GM19372 (cell line): ENCODE results near the gene OR2M2.

ENCODE experiments used
- ATAC-seq: cut with Tn5 transposase; IDR thresholded peaks from one replicate; pipeline ENCODE4 v1.9.1; 2021; ENCODE audit warnings: mild to moderate bottlenecking, low read depth, moderate library complexity; ENCODE audit not compliant: unreplicated experiment

OR2M2 gene

GRCh38 chr1:248174521-248174920, at the start of gene OR2M2:
OR2M2 (plus strand) TSS chr1:248174821; CDS start chr1:248179986, 5,165 bp downstream.
- ATAC-seq = no peak

GRCh38 chr1:248127653-248128052, 47.0 kb upstream of the OR2M2 start:
- no peak for ATAC-seq

- no peak for ATAC-seq
These were observed 37.8 kb upstream of the OR2M2 start for GRCh38 chr1:248136811-248137210.

GRCh38 chr1:248140846-248141245, 33.8 kb upstream of the OR2M2 start:
- ATAC-seq = no peak

- ATAC-seq = no peak
These were observed 31.3 kb upstream of the OR2M2 start for GRCh38 chr1:248143311-248143710.

GRCh38 chr1:248144513-248145198, 30.0 kb upstream of the OR2M2 start, which contains the start of gene OR2M5:
OR2M5 (plus strand) TSS chr1:248145148; CDS start chr1:248145148, 0 bp downstream.
- no peak for ATAC-seq

GRCh38 chr1:248152056-248152827, 22.4 kb upstream of the OR2M2 start:
- no peak for ATAC-seq

- ATAC-seq = no peak
These were observed 18.7 kb upstream of the OR2M2 start for GRCh38 chr1:248155927-248156326.

GRCh38 chr1:248158758-248159157, 15.9 kb upstream of the OR2M2 start:
- ATAC-seq = no peak

- no peak for ATAC-seq
These were observed 10.6 kb upstream of the OR2M2 start for GRCh38 chr1:248164031-248164430.

GRCh38 chr1:248165186-248165585, 9.4 kb upstream of the OR2M2 start:
- ATAC-seq = no peak

GRCh38 chr1:248183996-248184395, 9.4 kb downstream of the OR2M2 start:
- no peak for ATAC-seq

- ATAC-seq = no peak
These were observed 12.7 kb downstream of the OR2M2 start for GRCh38 chr1:248187363-248187762.

- ATAC-seq = no peak
These were observed 14.4 kb downstream of the OR2M2 start for GRCh38 chr1:248189026-248189425.

GRCh38 chr1:248194117-248194516, 19.5 kb downstream of the OR2M2 start:
- ATAC-seq = no peak

- no peak for ATAC-seq
These were observed 22.3 kb downstream of the OR2M2 start, which contains the start of gene OR2M3 for GRCh38 chr1:248196965-248197364. OR2M3 (plus strand) TSS chr1:248197265; CDS start chr1:248203068, 5,803 bp downstream.

- no peak for ATAC-seq
These were observed 41.3 kb downstream of the OR2M2 start for GRCh38 chr1:248215880-248216279.

- ATAC-seq = no peak
These were observed 50.9 kb downstream of the OR2M2 start for GRCh38 chr1:248225537-248225936.

GRCh38 chr1:248229360-248229908, 54.8 kb downstream of the OR2M2 start:
- ATAC-seq = no peak
